GM12878 (cell line): ENCODE results near the gene ITGBL1. TPM values are rescaled to one million over a fixed set of nuclear protein-coding genes. Genes with fewer than 3 reads are reported as not detected.

Experiments
- ATAC-seq: fragments of 200-7000 bp; cut with Tn5 transposase; 3 replicates; pipeline ENCODE4 v1.9.1; 2020; ENCODE audit warnings: mild to moderate bottlenecking, moderate library complexity
- BruUV-seq: library from RNA; stranded (reverse); fragments of 400-500 nt; replicated peaks from 2 replicates; lab custom pipeline; 2021; lab: Mats Ljungman, UMichigan
- CTCF ChIA-PET: fragments of 300-600 bp; sonication (Branson Sonifier 250); formaldehyde crosslinking; extraction: SDS; loops from one replicate; lab custom pipeline; 2021; ENCODE audit warnings: inconsistent platforms; lab: Yijun Ruan, JAX
- POLR2A ChIA-PET: fragments of 350-600 bp; formaldehyde crosslinking; extraction: SDS; loops from one replicate; lab custom pipeline; 2021; ENCODE audit warnings: inconsistent platforms; lab: Charles Lee
- RAD21 ChIA-PET: fragments of 300-600 bp; sonication (Branson Sonifier 250); formaldehyde crosslinking; loops from one replicate; lab custom pipeline; 2023; ENCODE audit warnings: antibody characterized with exemption; ENCODE audit not compliant: unreplicated experiment; lab: Charles Lee
- SMC1A ChIA-PET: fragments of 300-600 bp; sonication (Branson Sonifier 250); formaldehyde crosslinking; loops from one replicate; lab custom pipeline; 2023; ENCODE audit not compliant: unreplicated experiment, uncharacterized antibody; lab: Charles Lee
- DNase-seq: peaks from one replicate; pipeline ENCODE4 v3.0.0-alpha.2; 2011; ENCODE audit warnings: low read depth, low spot score
- FAIRE-seq: peaks from 3 replicates; lab custom pipeline; 2011; peaks lifted over from hg19 to GRCh38; lab: Jason Lieb, UNC
- H2AFZ ChIP-seq: 2 replicates; pipeline ENCODE4 v1.6.0; 2011; ENCODE audit warnings: low read depth, low read length, control low read depth; ENCODE audit not compliant: control insufficient read depth
- H3K27ac ChIP-seq: 2 replicates; pipeline ENCODE4 v1.5.1; 2011; ENCODE audit warnings: control low read depth; ENCODE audit not compliant: control insufficient read depth, insufficient read depth
- H3K27me3 ChIP-seq, 2 experiments: replicated peaks in 1 of 2; 2 replicates each; pipeline versions ENCODE4 v1.6.0 to v1.6.1; 2011; ENCODE audit warnings: low read length in 1 of 2; ENCODE audit not compliant: control insufficient read depth in 2 of 2, insufficient read depth in 2 of 2
- H3K36me3 ChIP-seq, 2 experiments: 2 replicates each; pipeline ENCODE4 v1.5.1; 2011; ENCODE audit warnings: low read length in 1 of 2; ENCODE audit not compliant: control insufficient read depth in 2 of 2, insufficient read depth in 2 of 2
- H3K4me1 ChIP-seq: 2 replicates; pipeline ENCODE4 v1.6.1; 2011; ENCODE audit warnings: mild to moderate bottlenecking, low read length, moderate library complexity, mixed read lengths; ENCODE audit not compliant: control insufficient read depth, insufficient read depth
- H3K4me2 ChIP-seq: 2 replicates; pipeline ENCODE4 v1.6.0; 2011; ENCODE audit warnings: control low read depth; ENCODE audit not compliant: control insufficient read depth, insufficient read depth
- H3K4me3 ChIP-seq: fragments of 200-600 bp; sonication (generic); 2 replicates; pipeline ENCODE4 v1.5.1; 2016
- H3K79me2 ChIP-seq: 2 replicates; pipeline ENCODE4 v1.6.0; 2011; ENCODE audit warnings: low read length; ENCODE audit not compliant: control insufficient read depth, insufficient read depth
- H3K9ac ChIP-seq: 2 replicates; pipeline ENCODE4 v1.8.0; 2011; ENCODE audit warnings: low read length, control low read depth, mixed read lengths; ENCODE audit not compliant: control insufficient read depth, insufficient read depth
- H3K9me3 ChIP-seq: replicated peaks from 3 replicates; pipeline ENCODE4 v1.5.1; 2011; ENCODE audit warnings: mild to moderate bottlenecking, low read length; ENCODE audit not compliant: control insufficient read depth, insufficient read depth
- H4K20me1 ChIP-seq: 2 replicates; pipeline ENCODE4 v1.6.0; 2011; ENCODE audit not compliant: control insufficient read depth, insufficient read depth
- BMI1 ChIP-seq: fragments of 450-650 bp; IDR thresholded peaks from 2 replicates; pipeline ENCODE4 v1.6.1; 2016; ENCODE audit warnings: mild to moderate bottlenecking, moderate library complexity, borderline replicate concordance
- BRCA1 ChIP-seq: IDR thresholded peaks from 2 replicates; pipeline ENCODE4 v1.6.1; 2011; ENCODE audit warnings: low read depth, low read length, improper control_type of control experiment
- CHD1 ChIP-seq: IDR thresholded peaks from 2 replicates; pipeline ENCODE4 v1.6.1; 2012; ENCODE audit warnings: low read depth, low read length, improper control_type of control experiment
- DPF2 ChIP-seq: fragments of 450-650 bp; IDR thresholded peaks from 2 replicates; pipeline ENCODE4 v1.6.1; 2017; ENCODE audit warnings: mild to moderate bottlenecking
- IKZF2 ChIP-seq, 2 experiments: fragments of 450-650 bp; IDR thresholded peaks; 2 replicates each; pipeline ENCODE4 v1.6.1; 2017; ENCODE audit warnings: mild to moderate bottlenecking in 2 of 2, moderate library complexity in 2 of 2
- KDM1A ChIP-seq: fragments of 200-600 bp; sonication (generic); IDR thresholded peaks from 2 replicates; pipeline ENCODE4 v1.6.1; 2016; ENCODE audit warnings: borderline replicate concordance
- MYC ChIP-seq: IDR thresholded peaks from 2 replicates; pipeline ENCODE4 v1.6.1; 2011; ENCODE audit warnings: mild to moderate bottlenecking, low read length, moderate library complexity, inconsistent platforms; ENCODE audit not compliant: insufficient read depth, insufficient replicate concordance, insufficient read length, severe bottlenecking
- NR2C1 ChIP-seq: fragments of 450-650 bp; IDR thresholded peaks from 2 replicates; pipeline ENCODE4 v1.6.1; 2017; ENCODE audit warnings: antibody characterized with exemption, mild to moderate bottlenecking, moderate library complexity
- PAX5 ChIP-seq: IDR thresholded peaks from 2 replicates; pipeline ENCODE4 v1.6.1; 2011; ENCODE audit warnings: low read depth, low read length, borderline replicate concordance
- POLR2A ChIP-seq: IDR thresholded peaks from 2 replicates; pipeline ENCODE4 v1.6.1; 2011; ENCODE audit warnings: low read depth, mild to moderate bottlenecking, low read length
- POLR2AphosphoS2 ChIP-seq: IDR thresholded peaks from 2 replicates; pipeline ENCODE4 v1.6.1; 2011; ENCODE audit warnings: low read depth, mild to moderate bottlenecking, low read length, improper control_type of control experiment, moderate library complexity
- SMAD5 ChIP-seq: IDR thresholded peaks from 2 replicates; pipeline ENCODE4 v1.6.1; 2016; ENCODE audit warnings: antibody characterized with exemption, low read depth
- TCF7 ChIP-seq: IDR thresholded peaks from 2 replicates; pipeline ENCODE4 v1.6.1; 2014; ENCODE audit warnings: antibody characterized with exemption, borderline replicate concordance
- ZNF622 ChIP-seq: fragments of 450-650 bp; IDR thresholded peaks from 2 replicates; pipeline ENCODE4 v1.6.1; 2017; ENCODE audit warnings: mild to moderate bottlenecking, inconsistent platforms
- WGBS: methylation state at CpG from one replicate; pipeline ENCODE4 v1.1.6; 2016; ENCODE audit warnings: low lambda C conversion rate; ENCODE audit not compliant: insufficient replicate concordance, insufficient coverage; ENCODE audit errors: missing lambda C conversion rate; 5-methylcytosine and 5-hydroxymethylcytosine counted together
- in situ Hi-C: fragments of 300-500 bp; cut with MboI; formaldehyde crosslinking; loops from 9 replicates; pipeline ENCODE4 v1.14.3; 2018; ENCODE audit warnings: mixed read lengths
- intact Hi-C: fragments of 100-400 bp; cut with micrococcal nuclease; formaldehyde crosslinking; loops from one replicate; pipeline ENCODE4 v1.14.2; 2022; ENCODE audit not compliant: unreplicated experiment
- polyA plus RNA-seq, 11 experiments: library from polyadenylated mRNA; depleted of rRNA in 4 of 11; unstranded in 6 of 11; stranded (reverse) in 5 of 11; fragments of >200 nt; fragmentation: Nextera tagmentation in 4 of 11; fragmentation: Illumina TruSeq in 1 of 11; extraction: Ambion mirVana in 4 of 11; extraction: Trizol in 1 of 11; gene quantifications; 1 replicate in 1 of 11; 2 replicates in 10 of 11; pipeline versions ENCODE4 v1.2.1 to v1.2.3, GENCODE V29; 2011 to 2016; ENCODE audit warnings: inconsistent platforms in 2 of 11, missing spikeins in 2 of 11, low read depth in 1 of 11
- total RNA-seq, 4 experiments: library from RNA; depleted of rRNA in 3 of 4; stranded (reverse); fragments of >200 nt in 3 of 4; fragmentation: Illumina TruSeq in 1 of 4; extraction: Trizol in 1 of 4; gene quantifications; 2 replicates each; pipeline versions ENCODE4 v1.2.1 to v1.2.3, GENCODE V29; 2013 to 2021
- TF ChIP-seq, protein P1 (sequence below): IDR thresholded peaks from 2 replicates; pipeline ENCODE4 v1.6.1; 2012; ENCODE audit warnings: low read depth, low read length, improper control_type of control experiment
- TF ChIP-seq, protein P2 (sequence below): fragments of 450-650 bp; IDR thresholded peaks from 2 replicates; pipeline ENCODE4 v1.6.1; 2016; ENCODE audit warnings: mild to moderate bottlenecking, moderate library complexity, borderline replicate concordance

ITGBL1 gene
- total and polyA plus RNA-seq, 10 of the 15 experiments (the other 5 are each of a cell fraction or from before 2014, with no cell fraction given), result 0.17 to 2.8 (median 0.28) TPM; not detected in 3

DNA sequence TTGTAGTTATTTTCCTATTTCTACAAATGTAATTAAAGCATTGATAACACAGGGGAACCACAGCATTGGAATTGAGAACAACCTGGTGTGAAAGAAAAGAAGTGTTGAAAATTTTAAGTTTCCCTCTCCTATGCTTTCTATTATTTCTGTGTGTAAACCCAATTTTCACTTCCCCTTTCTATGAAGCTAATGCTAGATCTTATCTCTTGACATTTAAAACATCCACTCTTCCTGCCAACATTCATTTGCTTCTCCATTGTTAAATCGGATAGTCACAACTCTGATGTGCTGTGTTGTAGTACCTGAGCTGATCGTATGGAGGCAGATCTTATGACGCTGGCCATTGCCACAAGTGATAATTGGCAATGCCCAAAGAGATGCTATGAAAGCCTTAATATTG, 203.0 kb downstream of the ITGBL1 start (continued):
- TF ChIP-seq CHD1 (no peak), PAX5 (no peak), BRCA1 (no peak)
- TF ChIP-seq, protein P1, sequence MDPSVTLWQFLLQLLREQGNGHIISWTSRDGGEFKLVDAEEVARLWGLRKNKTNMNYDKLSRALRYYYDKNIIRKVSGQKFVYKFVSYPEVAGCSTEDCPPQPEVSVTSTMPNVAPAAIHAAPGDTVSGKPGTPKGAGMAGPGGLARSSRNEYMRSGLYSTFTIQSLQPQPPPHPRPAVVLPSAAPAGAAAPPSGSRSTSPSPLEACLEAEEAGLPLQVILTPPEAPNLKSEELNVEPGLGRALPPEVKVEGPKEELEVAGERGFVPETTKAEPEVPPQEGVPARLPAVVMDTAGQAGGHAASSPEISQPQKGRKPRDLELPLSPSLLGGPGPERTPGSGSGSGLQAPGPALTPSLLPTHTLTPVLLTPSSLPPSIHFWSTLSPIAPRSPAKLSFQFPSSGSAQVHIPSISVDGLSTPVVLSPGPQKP, result no peak

DNA sequence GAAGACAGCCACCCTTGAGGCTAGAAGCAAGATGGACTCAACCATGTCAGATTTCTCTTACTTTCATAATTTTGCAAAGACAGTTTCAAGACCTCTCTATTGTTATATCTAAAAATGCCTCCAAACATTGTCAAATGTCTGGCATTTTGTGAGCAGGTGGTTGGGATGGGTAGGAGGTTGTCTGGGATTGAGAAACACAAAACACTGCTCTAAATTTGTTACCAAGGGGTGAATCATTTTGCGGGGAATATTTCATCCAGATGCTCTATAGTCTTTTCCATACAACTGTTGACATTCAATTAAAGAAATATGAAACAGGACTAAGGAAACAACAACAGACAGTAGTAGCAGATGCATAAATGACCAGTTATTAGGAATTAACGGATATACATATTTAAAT, 208.2 kb downstream of the ITGBL1 start:
- Histone ChIP-seq H3K27ac (no peak overlapping the region), H3K9ac (no peak overlapping the region), H3K27me3 (no peaks in the 10 kb centered on the region), H3K4me3 (no peak overlapping the region), H3K79me2 (no peaks in the 10 kb centered on the region), H3K4me1 (no peaks in the 10 kb centered on the region), H3K36me3 (no peaks in the 10 kb centered on the region), H4K20me1 (no peaks in the 10 kb centered on the region), H2AFZ (no peak overlapping the region), H3K9me3 (no peaks in the 10 kb centered on the region), H3K4me2 (no peak overlapping the region)
- POLR2A ChIA-PET, result no interaction called here
- in situ Hi-C loops (no loop called here), intact Hi-C loops (no loop called here)
- CTCF ChIA-PET, result interaction anchor here (0.9 kb wide), 1 partner anchor 42 kb away, joined by 5 read pairs; no protein-coding TSS in a partner anchor
- TF ChIP-seq, protein P2, sequence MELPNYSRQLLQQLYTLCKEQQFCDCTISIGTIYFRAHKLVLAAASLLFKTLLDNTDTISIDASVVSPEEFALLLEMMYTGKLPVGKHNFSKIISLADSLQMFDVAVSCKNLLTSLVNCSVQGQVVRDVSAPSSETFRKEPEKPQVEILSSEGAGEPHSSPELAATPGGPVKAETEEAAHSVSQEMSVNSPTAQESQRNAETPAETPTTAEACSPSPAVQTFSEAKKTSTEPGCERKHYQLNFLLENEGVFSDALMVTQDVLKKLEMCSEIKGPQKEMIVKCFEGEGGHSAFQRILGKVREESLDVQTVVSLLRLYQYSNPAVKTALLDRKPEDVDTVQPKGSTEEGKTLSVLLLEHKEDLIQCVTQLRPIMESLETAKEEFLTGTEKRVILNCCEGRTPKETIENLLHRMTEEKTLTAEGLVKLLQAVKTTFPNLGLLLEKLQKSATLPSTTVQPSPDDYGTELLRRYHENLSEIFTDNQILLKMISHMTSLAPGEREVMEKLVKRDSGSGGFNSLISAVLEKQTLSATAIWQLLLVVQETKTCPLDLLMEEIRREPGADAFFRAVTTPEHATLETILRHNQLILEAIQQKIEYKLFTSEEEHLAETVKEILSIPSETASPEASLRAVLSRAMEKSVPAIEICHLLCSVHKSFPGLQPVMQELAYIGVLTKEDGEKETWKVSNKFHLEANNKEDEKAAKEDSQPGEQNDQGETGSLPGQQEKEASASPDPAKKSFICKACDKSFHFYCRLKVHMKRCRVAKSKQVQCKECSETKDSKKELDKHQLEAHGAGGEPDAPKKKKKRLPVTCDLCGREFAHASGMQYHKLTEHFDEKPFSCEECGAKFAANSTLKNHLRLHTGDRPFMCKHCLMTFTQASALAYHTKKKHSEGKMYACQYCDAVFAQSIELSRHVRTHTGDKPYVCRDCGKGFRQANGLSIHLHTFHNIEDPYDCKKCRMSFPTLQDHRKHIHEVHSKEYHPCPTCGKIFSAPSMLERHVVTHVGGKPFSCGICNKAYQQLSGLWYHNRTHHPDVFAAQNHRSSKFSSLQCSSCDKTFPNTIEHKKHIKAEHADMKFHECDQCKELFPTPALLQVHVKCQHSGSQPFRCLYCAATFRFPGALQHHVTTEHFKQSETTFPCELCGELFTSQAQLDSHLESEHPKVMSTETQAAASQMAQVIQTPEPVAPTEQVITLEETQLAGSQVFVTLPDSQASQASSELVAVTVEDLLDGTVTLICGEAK, result no peak
- TF ChIP-seq POLR2A, result no peak
- no peak for TF ChIP-seq MYC
- no peak for TF ChIP-seq SMAD5
- no peak for TF ChIP-seq KDM1A
- TF ChIP-seq ZNF622, result no peak
- TF ChIP-seq TCF7, result no peak
- TF ChIP-seq BMI1, result no peak
- no peak for TF ChIP-seq NR2C1
- no peak for TF ChIP-seq DPF2
- TF ChIP-seq IKZF2 (IDR thresholded peaks at IDR 0.05), result no peak
- no peak for TF ChIP-seq POLR2AphosphoS2
- RAD21 ChIA-PET, result no interaction called here
- SMC1A ChIA-PET, result interaction anchor here (0.9 to 1.6 kb wide), 3 partner anchors 9 to 111 kb away, joined by 3 to 4 read pairs (median 3); no protein-coding TSS in a partner anchor
- DNase-seq (no peak), ATAC-seq (no peak), FAIRE-seq (no peak)
- 53% methylated on average over 2 of the region's 2 CpGs for WGBS
- no TSS peak for BruUV-seq
